ENCODE measurements around the gene ASXL3. TPM values are rescaled to one million over a fixed set of nuclear protein-coding genes. Genes with fewer than 3 reads are reported as not detected.

Gene ASXL3
- total and polyA plus RNA-seq, 10 of the 15 experiments (the other 5 are each of a cell fraction or from before 2014, with no cell fraction given) = 0.15 TPM; not detected in 9

GRCh38 chr18:33581856-33582255 is 3.8 kb downstream of the ASXL3 start:
- WGBS (ENCODE audit: insufficient coverage, insufficient replicate concordance, low lambda C conversion rate, missing lambda C conversion rate) = 52% methylated on average over 2 of the region's 2 CpGs
- Histone ChIP-seq H2AFZ (ENCODE audit: control insufficient read depth, low read depth, low read length) (no peak overlapping the region), H3K79me2 (ENCODE audit: control insufficient read depth, insufficient read depth, low read length) (no peaks in the 10 kb centered on the region), H3K27me3 (replicated peaks in 1 of 2; ENCODE audit: control insufficient read depth in 2 of 2, insufficient read depth in 2 of 2, low read length in 1 of 2) (peaks cover 6 to 12% of the 10 kb centered on the region in 2 experiments), H4K20me1 (ENCODE audit: control insufficient read depth, insufficient read depth) (no peaks in the 10 kb centered on the region), H3K9ac (ENCODE audit: control insufficient read depth, insufficient read depth, low read length) (no peak overlapping the region), H3K4me1 (ENCODE audit: control insufficient read depth, insufficient read depth, low read length) (no peaks in the 10 kb centered on the region; the same call in 1 of the 2 replicates), H3K27ac (ENCODE audit: control insufficient read depth, insufficient read depth) (no peak overlapping the region), H3K9me3 (replicated peaks; ENCODE audit: control insufficient read depth, insufficient read depth, low read length) (no peaks in the 10 kb centered on the region), H3K36me3 (ENCODE audit: control insufficient read depth in 2 of 2, insufficient read depth in 2 of 2, low read length in 1 of 2) (no peaks in the 10 kb centered on the region), H3K4me2 (ENCODE audit: control insufficient read depth, insufficient read depth) (no peak overlapping the region), H3K4me3 (no peak overlapping the region)
- no peak for FAIRE-seq
- RAD21 ChIA-PET (ENCODE audit: unreplicated experiment) = no interaction called here
- CTCF ChIA-PET = no interaction called here
- in situ Hi-C loops (cut with MboI) (no loop called here), intact Hi-C loops (cut with micrococcal nuclease; ENCODE audit: unreplicated experiment) (no loop called here)
- no peak for TF ChIP-seq IRF4 (IDR thresholded peaks at IDR 0.05; ENCODE audit: low read depth, low read length)
- no peak for TF ChIP-seq PKNOX1 (IDR thresholded peaks at IDR 0.05)
- no TSS peak for BruUV-seq (replicated peaks)
- SMC1A ChIA-PET (ENCODE audit: uncharacterized antibody, unreplicated experiment) = no interaction called here
- DNase-seq (ENCODE audit: low read depth, low spot score) = no peak
- no peak for ATAC-seq
- POLR2A ChIA-PET = no interaction called here

- RAD21 ChIA-PET (ENCODE audit: unreplicated experiment) = no interaction called here
- Histone ChIP-seq H3K36me3 (ENCODE audit: control insufficient read depth in 2 of 2, insufficient read depth in 2 of 2, low read length in 1 of 2) (no peaks in the 10 kb centered on the region), H3K4me3 (no peak overlapping the region), H3K9me3 (replicated peaks; ENCODE audit: control insufficient read depth, insufficient read depth, low read length) (no peaks in the 10 kb centered on the region), H2AFZ (ENCODE audit: control insufficient read depth, low read depth, low read length) (no peak overlapping the region), H3K9ac (ENCODE audit: control insufficient read depth, insufficient read depth, low read length) (no peak overlapping the region), H3K4me1 (ENCODE audit: control insufficient read depth, insufficient read depth, low read length) (no peaks in the 10 kb centered on the region; the same call in 1 of the 2 replicates), H3K4me2 (ENCODE audit: control insufficient read depth, insufficient read depth) (no peak overlapping the region), H3K79me2 (ENCODE audit: control insufficient read depth, insufficient read depth, low read length) (no peaks in the 10 kb centered on the region), H3K27me3 (replicated peaks in 1 of 2; ENCODE audit: control insufficient read depth in 2 of 2, insufficient read depth in 2 of 2, low read length in 1 of 2) (peaks cover 4 to 7% of the 10 kb centered on the region in 2 experiments; a peak in 3 of 4 replicates), H3K27ac (ENCODE audit: control insufficient read depth, insufficient read depth) (no peak overlapping the region), H4K20me1 (ENCODE audit: control insufficient read depth, insufficient read depth) (no peaks in the 10 kb centered on the region)
- in situ Hi-C loops (cut with MboI) = no loop called here
- ATAC-seq = no peak
- SMC1A ChIA-PET (ENCODE audit: uncharacterized antibody, unreplicated experiment) = no interaction called here
- intact Hi-C loops (cut with micrococcal nuclease; ENCODE audit: unreplicated experiment) = no loop called here
- no peak for FAIRE-seq
- no peak for TF ChIP-seq ZNF622 (IDR thresholded peaks at IDR 0.05)
- TF ChIP-seq FOS (IDR thresholded peaks at IDR 0.05; ENCODE audit: borderline replicate concordance, extremely low read depth, insufficient read length) = no peak
- TF ChIP-seq YBX1 (IDR thresholded peaks at IDR 0.05) = no peak
- no peak for TF ChIP-seq MAX (IDR thresholded peaks at IDR 0.05; ENCODE audit: low read depth, low read length)
- BruUV-seq (replicated peaks) = no TSS peak
- CTCF ChIA-PET = interaction anchor here (0.6 kb wide), 1 partner anchor 1183 kb away, joined by 3 read pairs; no protein-coding TSS in a partner anchor
- no peak for DNase-seq (ENCODE audit: low read depth, low spot score)
- POLR2A ChIA-PET = interaction anchor here (0.6 kb wide), 1 partner anchor 965 kb away, joined by 3 read pairs; no protein-coding TSS in a partner anchor
- WGBS (ENCODE audit: insufficient coverage, insufficient replicate concordance, low lambda C conversion rate, missing lambda C conversion rate) = 0% methylated on average over 1 of the region's 1 CpG
These were observed 5.9 kb downstream of the ASXL3 start for GRCh38 chr18:33583901-33584300.

All from GM12878 (cell line).